GM21526 (cell line): ENCODE measurements around the gene LMO2.
"Not testable (repeated sequence)": the region's sequence is repeated elsewhere in the genome, so short reads cannot be mapped to it uniquely, and the experiment has no call there.

Source experiments
- ATAC-seq: cut with Tn5 transposase; IDR thresholded peaks from one replicate; pipeline ENCODE4 v1.9.1; 2021; ENCODE audit warnings: moderate library complexity; ENCODE audit not compliant: unreplicated experiment, low FRiP score

LMO2 gene

GRCh38 chr11:33829430-33830141, 62.3 kb downstream of the LMO2 start:
- ATAC-seq = no peak

- no peak for ATAC-seq
Observed at GRCh38 chr11:33828604-33829429, 63.1 kb downstream of the LMO2 start.

- ATAC-seq = no peak
Observed at GRCh38 chr11:33827206-33827605, 64.7 kb downstream of the LMO2 start.

GRCh38 chr11:33825854-33826560, 65.9 kb downstream of the LMO2 start:
- no peak for ATAC-seq

GRCh38 chr11:33822981-33823380, 68.9 kb downstream of the LMO2 start:
- ATAC-seq = not testable (repeated sequence)

GRCh38 chr11:33819278-33820035, 72.4 kb downstream of the LMO2 start:
- no peak for ATAC-seq
